HepG2 (cell line): Measurements from ENCODE around the gene ICAM3. TPM values are rescaled to one million over a fixed set of nuclear protein-coding genes. Genes with fewer than 3 reads are reported as not detected.

Experiments used
- ARID5B ChIP-seq: IDR thresholded peaks from 2 replicates; pipeline ENCODE4 v1.4.0; 2020; ENCODE audit warnings: mild to moderate bottlenecking, missing genetic modification reagents
- ATAD3A ChIP-seq: sonication (generic); formaldehyde crosslinking; IDR thresholded peaks from 2 replicates; pipeline ENCODE4 v1.4.0; 2020; ENCODE audit warnings: missing genetic modification reagents
- EED ChIP-seq: sonication (generic); formaldehyde crosslinking; IDR thresholded peaks from 2 replicates; pipeline ENCODE4 v1.5.0; 2020; ENCODE audit warnings: mild to moderate bottlenecking, missing genetic modification reagents
- HMG20A ChIP-seq: IDR thresholded peaks from 2 replicates; pipeline ENCODE4 v1.6.1; 2016; ENCODE audit warnings: borderline replicate concordance
- HOXA5 ChIP-seq: sonication (generic); formaldehyde crosslinking; IDR thresholded peaks from 2 replicates; pipeline ENCODE4 v1.4.0; 2020; ENCODE audit warnings: missing genetic modification reagents
- MZF1 ChIP-seq: sonication (generic); formaldehyde crosslinking; IDR thresholded peaks from 2 replicates; pipeline ENCODE4 v1.8.1; 2023; ENCODE audit warnings: mild to moderate bottlenecking, missing genetic modification reagents, borderline replicate concordance
- ONECUT2 ChIP-seq: sonication (generic); formaldehyde crosslinking; IDR thresholded peaks from 2 replicates; pipeline ENCODE4 v1.4.0; 2020; ENCODE audit warnings: missing genetic modification reagents
- POGZ ChIP-seq: sonication (generic); formaldehyde crosslinking; IDR thresholded peaks from 2 replicates; pipeline ENCODE4 v1.4.0; 2020; ENCODE audit warnings: mild to moderate bottlenecking, missing genetic modification reagents
- RAD21 ChIP-seq: fragments of 450-650 bp; formaldehyde crosslinking; IDR thresholded peaks from 2 replicates; pipeline ENCODE4 v1.5.0; 2020; ENCODE audit warnings: mild to moderate bottlenecking
- RNF219 ChIP-seq: sonication (generic); formaldehyde crosslinking; IDR thresholded peaks from 2 replicates; pipeline ENCODE4 v1.5.0; 2020; ENCODE audit warnings: mild to moderate bottlenecking, missing genetic modification reagents
- SMAD1 ChIP-seq: sonication (generic); formaldehyde crosslinking; IDR thresholded peaks from 2 replicates; pipeline ENCODE4 v1.4.0; 2020; ENCODE audit warnings: missing genetic modification reagents, low read depth, mild to moderate bottlenecking, borderline replicate concordance
- SRSF1 ChIP-seq: fragments of 200-400 bp; formaldehyde crosslinking; optimal IDR thresholded peaks from 2 replicates; pipeline ENCODE3; 2017; ENCODE audit warnings: mild to moderate bottlenecking, low read depth, low read length, moderate library complexity
- STAT5B ChIP-seq: sonication (generic); formaldehyde crosslinking; IDR thresholded peaks from 2 replicates; pipeline ENCODE4 v1.4.0; 2020; ENCODE audit warnings: missing genetic modification reagents
- YEATS4 ChIP-seq: sonication (generic); formaldehyde crosslinking; IDR thresholded peaks from 2 replicates; pipeline ENCODE4 v1.4.0; 2020; ENCODE audit warnings: missing genetic modification reagents, borderline replicate concordance
- ZBTB7A ChIP-seq: sonication (generic); formaldehyde crosslinking; IDR thresholded peaks from 2 replicates; pipeline ENCODE4 v1.8.0; 2022; ENCODE audit warnings: mild to moderate bottlenecking, missing genetic modification reagents
- ZFAT ChIP-seq: sonication (generic); formaldehyde crosslinking; conservative IDR thresholded peaks from 2 replicates; pipeline ENCODE4 v1.8.1; 2023; ENCODE audit warnings: missing genetic modification reagents, inconsistent platforms
- ZNF101 ChIP-seq: sonication (generic); formaldehyde crosslinking; IDR thresholded peaks from 2 replicates; pipeline ENCODE4 v1.4.0; 2020; ENCODE audit warnings: mild to moderate bottlenecking, low read depth, missing genetic modification reagents, borderline replicate concordance
- ZNF225 ChIP-seq: sonication (generic); formaldehyde crosslinking; IDR thresholded peaks from 2 replicates; pipeline ENCODE4 v1.4.0; 2020; ENCODE audit warnings: mild to moderate bottlenecking, missing genetic modification reagents
- ZNF329 ChIP-seq: sonication (generic); formaldehyde crosslinking; IDR thresholded peaks from 2 replicates; pipeline ENCODE4 v1.9.0; 2021; ENCODE audit warnings: low read depth, mild to moderate bottlenecking, missing genetic modification reagents
- ZNF446 ChIP-seq: sonication (generic); formaldehyde crosslinking; IDR thresholded peaks from 2 replicates; pipeline ENCODE4 v1.5.0; 2020; ENCODE audit warnings: mild to moderate bottlenecking, missing genetic modification reagents
- ZNF530 ChIP-seq: sonication (generic); formaldehyde crosslinking; IDR thresholded peaks from 2 replicates; pipeline ENCODE4 v1.5.0; 2020; ENCODE audit warnings: low read depth, mild to moderate bottlenecking, missing genetic modification reagents
- ZNF547 ChIP-seq: sonication (generic); formaldehyde crosslinking; IDR thresholded peaks from 2 replicates; pipeline ENCODE4 v1.5.1; 2020; ENCODE audit warnings: mild to moderate bottlenecking, missing genetic modification reagents
- ZNF790 ChIP-seq: sonication (generic); formaldehyde crosslinking; IDR thresholded peaks from 2 replicates; pipeline ENCODE4 v1.8.0; 2022; ENCODE audit warnings: missing genetic modification reagents, mild to moderate bottlenecking, borderline replicate concordance
- ZSCAN29 ChIP-seq: sonication (generic); formaldehyde crosslinking; conservative IDR thresholded peaks from 2 replicates; pipeline ENCODE4 v1.4.0; 2020; ENCODE audit warnings: mild to moderate bottlenecking, missing genetic modification reagents
- polyA plus RNA-seq, 8 experiments: library from polyadenylated mRNA; depleted of rRNA in 3 of 8; stranded (reverse) in 7 of 8; unstranded in 1 of 8; fragments of >200 nt; fragmentation: Illumina TruSeq in 4 of 8; extraction: Trizol in 4 of 8; gene quantifications; 2 replicates each; pipeline versions ENCODE4 v1.2.1 to v1.2.3, GENCODE V29; 2011 to 2016; ENCODE audit warnings: low read depth in 4 of 8, missing spikeins in 1 of 8, mixed read lengths in 1 of 8; ENCODE audit not compliant: insufficient read depth in 1 of 8
- total RNA-seq, 5 experiments: library from RNA; depleted of rRNA; stranded (reverse); fragments of >200 nt; fragmentation: Illumina TruSeq; extraction: Trizol; gene quantifications; 2 replicates each; pipeline ENCODE4 v1.2.3, GENCODE V29; 2016; ENCODE audit warnings: low read depth in 1 of 5
- TF ChIP-seq, protein P1 (sequence below): sonication (generic); formaldehyde crosslinking; IDR thresholded peaks from 2 replicates; pipeline ENCODE4 v1.4.0; 2020; ENCODE audit warnings: missing genetic modification reagents

The ICAM3 gene
- total and polyA plus RNA-seq, 2 of the 13 experiments (the other 11 are each of a cell fraction or from before 2014, with no cell fraction given) = 14.1 to 21.0 TPM

DNA sequence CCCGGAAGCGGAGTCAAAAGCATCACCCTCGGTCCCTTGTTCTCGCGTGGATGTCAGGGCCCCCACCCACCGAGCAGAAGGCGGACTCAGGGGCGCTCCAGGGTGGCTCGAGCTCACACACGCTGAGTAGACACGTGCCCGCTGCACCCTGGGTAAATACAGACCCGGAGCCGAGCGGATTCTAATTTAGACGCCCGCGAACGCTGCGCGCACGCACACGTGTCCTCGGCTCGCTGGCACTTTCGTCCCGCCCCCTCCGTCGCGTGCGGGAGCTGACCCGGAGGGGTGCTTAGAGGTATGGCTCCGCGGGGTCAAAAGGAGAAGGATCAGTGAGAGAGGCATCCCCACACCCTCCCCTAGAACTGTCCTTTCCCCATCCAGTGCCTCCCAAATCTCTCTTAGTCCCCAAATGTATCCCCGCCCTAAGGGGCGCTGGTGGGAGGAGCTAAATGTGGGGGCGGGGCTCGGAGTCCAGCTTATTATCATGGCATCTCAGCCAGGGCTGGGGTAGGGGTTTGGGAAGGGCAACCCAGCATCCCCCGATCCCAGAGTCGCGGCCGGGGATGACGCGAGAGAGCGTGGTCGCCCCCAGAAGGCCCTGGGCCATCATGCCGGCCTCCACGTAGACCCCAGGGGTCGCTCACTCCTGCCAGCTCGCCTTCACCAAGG is 50.1 kb downstream of the ICAM3 start (continued):
- TF ChIP-seq MZF1 (CRISPR knock-in tag) (no peak), SRSF1 (no peak), ZNF547 (CRISPR knock-in tag) (no peak), ZBTB7A (CRISPR knock-in tag) (no peak), ZNF329 (CRISPR knock-in tag) (peak; percentile 72; the same call in 1 of the 2 replicates), ATAD3A (CRISPR knock-in tag) (no peak), ZSCAN29 (CRISPR knock-in tag) (no peak), RNF219 (CRISPR knock-in tag) (no peak), SMAD1 (CRISPR knock-in tag) (peak; percentile 70; the same call in 1 of the 2 replicates), RAD21 (no peak), STAT5B (no peak), ZNF225 (CRISPR knock-in tag) (peak; percentile 54; the same call in 1 of the 2 replicates), ZNF101 (CRISPR knock-in tag) (no peak), ZNF446 (no peak), ONECUT2 (CRISPR knock-in tag) (no peak), ZNF790 (CRISPR knock-in tag) (no peak), HMG20A (CRISPR knock-in tag) (no peak), ZFAT (CRISPR knock-in tag) (0 out of 2 replicates have a peak, but pooled peaks have one; percentile 44), POGZ (CRISPR knock-in tag) (no peak), ARID5B (CRISPR knock-in tag) (no peak), ZNF530 (CRISPR knock-in tag) (no peak), EED (no peak), YEATS4 (CRISPR knock-in tag) (peak; percentile 43; the same call in 1 of the 2 replicates), HOXA5 (CRISPR knock-in tag) (no peak)
- TF ChIP-seq, protein P1, sequence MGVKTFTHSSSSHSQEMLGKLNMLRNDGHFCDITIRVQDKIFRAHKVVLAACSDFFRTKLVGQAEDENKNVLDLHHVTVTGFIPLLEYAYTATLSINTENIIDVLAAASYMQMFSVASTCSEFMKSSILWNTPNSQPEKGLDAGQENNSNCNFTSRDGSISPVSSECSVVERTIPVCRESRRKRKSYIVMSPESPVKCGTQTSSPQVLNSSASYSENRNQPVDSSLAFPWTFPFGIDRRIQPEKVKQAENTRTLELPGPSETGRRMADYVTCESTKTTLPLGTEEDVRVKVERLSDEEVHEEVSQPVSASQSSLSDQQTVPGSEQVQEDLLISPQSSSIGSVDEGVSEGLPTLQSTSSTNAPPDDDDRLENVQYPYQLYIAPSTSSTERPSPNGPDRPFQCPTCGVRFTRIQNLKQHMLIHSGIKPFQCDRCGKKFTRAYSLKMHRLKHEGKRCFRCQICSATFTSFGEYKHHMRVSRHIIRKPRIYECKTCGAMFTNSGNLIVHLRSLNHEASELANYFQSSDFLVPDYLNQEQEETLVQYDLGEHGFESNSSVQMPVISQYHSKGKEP (CRISPR knock-in tag) = no peak
